Sigmoid colon (tissue), 7 donors: ENCODE data around the gene PXT1. TPM values are rescaled to one million over a fixed set of nuclear protein-coding genes. Genes with fewer than 3 reads are reported as not detected.
"Not testable (repeated sequence)": the region's sequence is repeated elsewhere in the genome, so short reads cannot be mapped to it uniquely, and the experiment has no call there.

Experiments
- DNase-seq: peaks from one replicate; pipeline ENCODE4 v3.0.0-alpha.2; 2019
- H3K27ac ChIP-seq, 4 donors: fragments of 200-600 bp; sonication (generic); one replicate each; pipeline ENCODE4 v1.5.1; 2016 to 2019; ENCODE audit warnings: mild to moderate bottlenecking in 1 of 4
- H3K27me3 ChIP-seq, 3 donors: fragments of 200-600 bp; sonication (generic); one replicate each; pipeline ENCODE4 v1.5.1; 2019; ENCODE audit warnings: mild to moderate bottlenecking in 1 of 3
- H3K36me3 ChIP-seq, 4 donors: fragments of 200-600 bp; sonication (generic); one replicate each; pipeline ENCODE4 v1.5.1; 2016 to 2019
- H3K4me1 ChIP-seq, 4 donors: fragments of 200-600 bp; sonication (generic); one replicate each; pipeline ENCODE4 v1.5.1; 2017 to 2019
- H3K4me3 ChIP-seq, 4 donors: fragments of 200-600 bp; sonication (generic); one replicate each; pipeline ENCODE4 v1.5.1; 2017 to 2019; ENCODE audit warnings: mild to moderate bottlenecking in 2 of 4, moderate library complexity in 1 of 4
- H3K9me3 ChIP-seq, 4 donors: fragments of 200-600 bp in 3 of 4; sonication (generic) in 3 of 4; one replicate each; pipeline versions ENCODE4 v1.5.1 to v1.6.1; 2013 to 2019
- EP300 ChIP-seq, 4 donors: sonication (generic); formaldehyde crosslinking; IDR thresholded peaks; one replicate each; pipeline ENCODE4 v1.6.1; 2017; ENCODE audit warnings: antibody characterized with exemption in 4 of 4
- POLR2A ChIP-seq, 2 donors: fragments of 450-650 bp; IDR thresholded peaks; one replicate each; pipeline ENCODE4 v1.6.1; 2016; ENCODE audit warnings: antibody characterized with exemption in 2 of 2, mild to moderate bottlenecking in 2 of 2, moderate library complexity in 2 of 2
- POLR2AphosphoS5 ChIP-seq, 4 donors: sonication (generic); formaldehyde crosslinking; IDR thresholded peaks; one replicate each; pipeline ENCODE4 v1.6.1; 2017; ENCODE audit warnings: antibody characterized with exemption in 4 of 4
- WGBS, 2 donors: extraction: QIAGEN DNeasy Blood & Tissue Kit; methylation state at CpG; one replicate each; pipeline ENCODE4 v1.1.7; 2013; 5-methylcytosine and 5-hydroxymethylcytosine counted together
- intact Hi-C: fragments of 100-400 bp; cut with DNase I; formaldehyde crosslinking; loops from one replicate; pipeline ENCODE4 v1.15.1; 2023
- polyA plus RNA-seq, 3 donors: library from polyadenylated mRNA; stranded (reverse); fragments of 200-250 nt; gene quantifications; one replicate each; pipeline ENCODE4 v1.2.3, GENCODE V29; 2013
- total RNA-seq, 4 donors: library from RNA; depleted of rRNA; stranded (reverse); fragments of >200 nt; gene quantifications; one replicate each; pipeline ENCODE4 v1.1.0, GENCODE V29; 2016
- TF ChIP-seq, protein P1 (sequence below), 4 experiments: fragments of 450-650 bp in 3 of 4; fragments of 200-600 bp in 1 of 4; IDR thresholded peaks; one replicate each; pipeline ENCODE4 v1.5.1; 2016 to 2019; ENCODE audit warnings: antibody characterized with exemption in 4 of 4, mild to moderate bottlenecking in 3 of 4, moderate library complexity in 2 of 4
- donor health status: healthy with polysubstance abuse.
- donor health status: Bipolar disorder and iron deficiency.
- donor health status: healthy.

The PXT1 gene
- total and polyA plus RNA-seq, 7 donors: not detected

DNA sequence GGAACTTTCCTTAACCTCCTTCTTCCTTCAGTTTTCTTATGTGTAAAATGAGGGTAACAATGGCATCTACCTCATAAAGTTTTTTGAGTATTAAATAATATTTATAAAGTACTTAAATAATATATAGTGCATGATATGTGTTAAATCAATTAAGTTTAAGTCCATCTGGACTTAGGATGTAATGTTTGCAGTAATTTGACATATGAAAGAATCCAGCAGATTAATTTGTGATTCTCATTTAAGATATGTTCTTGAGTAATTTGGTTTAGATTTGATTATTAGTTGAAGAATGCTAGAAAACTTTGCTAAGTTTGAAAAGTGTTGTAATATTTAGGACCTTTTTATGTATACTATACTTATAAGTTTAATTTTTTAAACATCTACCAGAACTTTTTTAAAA, 18.3 kb upstream of the PXT1 start:
- intact Hi-C loops: no loop called here
- Histone ChIP-seq H3K4me1 (peaks cover 0 to 34% (median 22%) of the 10 kb centered on the region in 4 donors), H3K9me3 (no peaks in the 10 kb centered on the region), H3K27ac (no peak overlapping the region), H3K27me3 (no peaks in the 10 kb centered on the region), H3K36me3 (peaks cover 0 to 3% (median 0%) of the 10 kb centered on the region in 4 donors), H3K4me3 (no peak overlapping the region)
- TF ChIP-seq POLR2AphosphoS5 (IDR thresholded peaks at IDR 0.05) (no peak), POLR2A (IDR thresholded peaks at IDR 0.05) (no peak), EP300 (IDR thresholded peaks at IDR 0.05) (no peak)
- TF ChIP-seq, protein P1, sequence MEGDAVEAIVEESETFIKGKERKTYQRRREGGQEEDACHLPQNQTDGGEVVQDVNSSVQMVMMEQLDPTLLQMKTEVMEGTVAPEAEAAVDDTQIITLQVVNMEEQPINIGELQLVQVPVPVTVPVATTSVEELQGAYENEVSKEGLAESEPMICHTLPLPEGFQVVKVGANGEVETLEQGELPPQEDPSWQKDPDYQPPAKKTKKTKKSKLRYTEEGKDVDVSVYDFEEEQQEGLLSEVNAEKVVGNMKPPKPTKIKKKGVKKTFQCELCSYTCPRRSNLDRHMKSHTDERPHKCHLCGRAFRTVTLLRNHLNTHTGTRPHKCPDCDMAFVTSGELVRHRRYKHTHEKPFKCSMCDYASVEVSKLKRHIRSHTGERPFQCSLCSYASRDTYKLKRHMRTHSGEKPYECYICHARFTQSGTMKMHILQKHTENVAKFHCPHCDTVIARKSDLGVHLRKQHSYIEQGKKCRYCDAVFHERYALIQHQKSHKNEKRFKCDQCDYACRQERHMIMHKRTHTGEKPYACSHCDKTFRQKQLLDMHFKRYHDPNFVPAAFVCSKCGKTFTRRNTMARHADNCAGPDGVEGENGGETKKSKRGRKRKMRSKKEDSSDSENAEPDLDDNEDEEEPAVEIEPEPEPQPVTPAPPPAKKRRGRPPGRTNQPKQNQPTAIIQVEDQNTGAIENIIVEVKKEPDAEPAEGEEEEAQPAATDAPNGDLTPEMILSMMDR (IDR thresholded peaks at IDR 0.05): no peak
- DNase-seq: no peak

DNA sequence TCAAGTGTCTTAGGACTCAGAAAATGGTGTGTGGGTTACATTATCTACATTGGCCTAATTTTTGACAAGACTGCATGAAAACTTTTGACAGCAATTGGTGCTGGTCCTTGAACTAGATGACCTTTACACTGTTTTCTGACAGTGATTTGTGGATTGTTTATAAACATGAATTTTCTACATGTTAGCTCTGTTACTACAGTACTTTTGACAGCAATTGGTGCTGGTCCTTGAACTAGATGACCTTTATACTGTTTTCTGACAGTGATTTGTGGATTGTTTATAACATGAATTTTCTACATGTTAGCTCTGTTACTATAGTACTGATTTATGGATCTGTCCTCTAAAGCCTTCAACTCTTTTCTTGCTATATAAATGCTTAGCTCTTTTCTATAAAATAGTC, 16.8 kb upstream of the PXT1 start:
- Histone ChIP-seq H3K4me1 (peaks cover 0 to 34% (median 22%) of the 10 kb centered on the region in 4 donors), H3K27ac (no peak overlapping the region), H3K4me3 (no peak overlapping the region), H3K36me3 (peaks cover 0 to 3% (median 0%) of the 10 kb centered on the region in 4 donors), H3K9me3 (no peaks in the 10 kb centered on the region), H3K27me3 (no peaks in the 10 kb centered on the region)
- intact Hi-C loops: no loop called here
- DNase-seq: no peak
- TF ChIP-seq EP300 (IDR thresholded peaks at IDR 0.05) (no peak), POLR2A (IDR thresholded peaks at IDR 0.05) (no peak)
- TF ChIP-seq, protein P1 (IDR thresholded peaks at IDR 0.05): no peak

DNA sequence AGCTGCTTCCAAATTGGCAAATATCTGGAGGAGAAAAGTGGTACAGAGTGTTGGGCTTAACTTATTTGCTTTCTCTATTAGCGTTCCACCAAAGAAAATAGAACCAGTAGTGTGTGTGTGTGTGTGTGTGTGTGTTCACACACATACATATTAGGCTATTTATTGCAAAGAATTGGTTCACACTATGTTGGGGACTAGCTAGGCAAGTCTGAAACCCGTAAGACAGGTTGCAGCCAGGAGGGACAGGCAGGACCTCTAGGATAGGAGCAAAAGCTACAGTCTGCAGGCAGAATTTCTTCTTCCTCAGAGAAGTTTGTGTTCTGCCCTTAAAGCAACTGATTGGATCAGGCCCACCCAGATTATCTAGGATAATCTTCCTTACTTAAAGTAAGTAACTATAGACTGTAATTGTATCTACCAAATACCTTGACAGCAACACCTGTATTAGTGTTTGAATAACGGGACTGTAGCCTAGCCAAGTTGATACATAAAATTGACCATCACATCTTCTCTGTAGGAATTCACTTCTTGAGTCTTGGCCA, 12.9 kb upstream of the PXT1 start:
- H3K27ac ChIP-seq: no peak overlapping the region
- H3K27me3 ChIP-seq: no peaks in the 10 kb centered on the region
- no peak for DNase-seq
- WGBS, 2 donors: 77 to 90% methylated on average over 3 of the region's 3 CpGs
- H3K9me3 ChIP-seq: no peaks in the 10 kb centered on the region
- H3K4me3 ChIP-seq: no peak overlapping the region
- peaks cover 0 to 20% (median 19%) of the 10 kb centered on the region in 4 donors for H3K4me1 ChIP-seq
- TF ChIP-seq EP300 (IDR thresholded peaks at IDR 0.05) (no peak), POLR2AphosphoS5 (IDR thresholded peaks at IDR 0.05) (no peak), POLR2A (IDR thresholded peaks at IDR 0.05) (no peak)
- TF ChIP-seq, protein P1 (IDR thresholded peaks at IDR 0.05): no peak
- intact Hi-C loops: no loop called here
- H3K36me3 ChIP-seq: peaks cover 0 to 12% (median 0%) of the 10 kb centered on the region in 4 donors

DNA sequence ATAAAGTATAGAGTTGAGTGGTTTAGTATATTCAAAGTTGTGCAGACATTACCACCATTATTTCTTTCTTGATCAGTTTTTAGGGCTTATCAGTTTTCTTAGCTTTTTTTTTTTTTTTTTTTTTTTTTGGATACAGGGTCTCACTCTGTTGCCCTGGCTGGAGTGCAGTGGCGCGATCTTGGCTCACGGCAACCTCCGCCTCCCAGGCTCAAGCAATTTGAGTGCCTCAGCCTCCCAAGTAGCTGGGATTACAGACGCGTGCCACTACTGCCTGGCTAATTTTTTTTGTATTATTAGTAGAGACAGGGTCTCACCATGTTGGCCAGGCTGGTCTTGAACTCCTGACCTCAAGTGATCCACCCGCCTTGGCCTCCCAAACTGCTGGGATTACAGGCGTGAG, 10.2 kb upstream of the PXT1 start:
- WGBS, 2 donors: 96 to 98% methylated on average over 8 of the region's 8 CpGs
- intact Hi-C loops, H3K27me3 ChIP-seq, H3K4me1 ChIP-seq, H3K27ac ChIP-seq, H3K9me3 ChIP-seq, H3K4me3 ChIP-seq, DNase-seq: not testable (repeated sequence)
- H3K36me3 ChIP-seq: peaks cover 0 to 17% (median 3%) of the 10 kb centered on the region in 4 donors

DNA sequence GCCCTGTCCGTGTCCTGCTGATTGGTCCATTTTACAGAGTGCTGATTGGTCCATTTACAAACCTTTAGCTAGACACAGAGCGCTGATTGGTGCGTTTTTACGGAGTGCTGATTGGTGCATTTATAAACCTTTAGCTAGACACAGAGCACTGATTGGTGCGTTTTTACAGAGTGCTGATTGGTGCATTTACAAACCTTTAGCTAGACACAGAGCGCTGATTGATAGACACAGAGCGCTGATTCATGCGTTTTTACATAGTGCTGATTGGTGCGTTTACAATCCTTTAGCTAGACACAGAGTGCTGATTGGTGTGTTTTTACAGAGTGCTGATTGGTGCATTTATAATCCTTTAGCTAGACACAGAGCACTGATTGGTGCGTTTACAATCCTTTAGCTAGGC, 6.5 kb upstream of the PXT1 start:
- 98% methylated on average over 10 of the region's 10 CpGs for WGBS, 2 donors
- intact Hi-C loops: not testable (repeated sequence)

DNA sequence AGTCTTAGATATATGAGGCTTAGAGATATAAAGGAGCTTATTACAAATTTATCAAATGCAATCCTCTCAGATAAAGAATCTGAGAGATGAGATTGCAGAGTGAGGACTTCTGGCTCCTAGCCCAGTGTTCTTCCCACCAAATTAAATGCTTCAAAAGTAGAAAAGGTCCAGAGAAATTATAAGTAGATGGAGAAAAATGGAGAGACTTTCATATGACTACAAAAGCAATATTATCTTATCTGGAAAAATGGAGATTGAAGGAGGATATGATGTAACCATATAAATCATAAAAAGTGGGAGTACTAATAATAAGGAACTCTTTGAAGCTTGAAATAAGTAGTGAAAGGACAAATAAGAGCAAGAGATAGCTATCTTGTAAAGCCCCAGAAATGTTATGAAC, 3.0 kb upstream of the PXT1 start:
- no peaks in the 10 kb centered on the region for H3K27me3 ChIP-seq
- TF ChIP-seq POLR2AphosphoS5 (IDR thresholded peaks at IDR 0.05): no peak
- TF ChIP-seq, protein P1 (IDR thresholded peaks at IDR 0.05): no peak
- no peak for TF ChIP-seq EP300 (IDR thresholded peaks at IDR 0.05)
- TF ChIP-seq POLR2A (IDR thresholded peaks at IDR 0.05): no peak
- H3K9me3 ChIP-seq: no peaks in the 10 kb centered on the region
- intact Hi-C loops: no loop called here
- peak overlapping the region in 3 of 4 donors; percentile 97 to 99 (median 98) for H3K27ac ChIP-seq
- DNase-seq: no peak
- peaks cover 0 to 5% (median 2%) of the 10 kb centered on the region in 4 donors for H3K36me3 ChIP-seq
- peaks cover 2 to 41% (median 37%) of the 10 kb centered on the region in 4 donors for H3K4me1 ChIP-seq
- H3K4me3 ChIP-seq: no peak overlapping the region

More for the DNA sequence above, 6.5 kb upstream of the PXT1 start:
- DNase-seq, H3K4me3 ChIP-seq, H3K27me3 ChIP-seq, H3K27ac ChIP-seq, H3K9me3 ChIP-seq: not testable (repeated sequence)
- H3K4me1 ChIP-seq: peaks cover 0 to 20% (median 15%) of the 10 kb centered on the region in 4 donors
- peaks cover 0 to 14% (median 3%) of the 10 kb centered on the region in 4 donors for H3K36me3 ChIP-seq
